GM12874 (cell line): ENCODE data around the gene SLCO2B1.

Experiments
- CTCF ChIP-seq: IDR thresholded peaks from 2 replicates; pipeline ENCODE4 v1.5.1; 2011; ENCODE audit warnings: low read depth, mild to moderate bottlenecking, control low read depth, low read length, moderate library complexity; ENCODE audit not compliant: insufficient read depth

Gene SLCO2B1

GRCh38 chr11:75150879-75151278 is at the start of gene SLCO2B1:
Gene SLCO2B1, plus strand, starts transcription at chr11:75151107. Its CDS starts 275 bp downstream, at chr11:75151382.
- TF ChIP-seq CTCF, result no peak

- no peak for TF ChIP-seq CTCF
These were observed 49.3 kb upstream of the SLCO2B1 start for GRCh38 chr11:75101424-75102128.

- no peak for TF ChIP-seq CTCF
These were observed 47.4 kb upstream of the SLCO2B1 start for GRCh38 chr11:75103380-75104026.

- TF ChIP-seq CTCF, result no peak
These were observed 45.4 kb upstream of the SLCO2B1 start for GRCh38 chr11:75105462-75105925.

GRCh38 chr11:75107187-75107586 is 43.7 kb upstream of the SLCO2B1 start:
- no peak for TF ChIP-seq CTCF

- no peak for TF ChIP-seq CTCF
These were observed 38.7 kb upstream of the SLCO2B1 start for GRCh38 chr11:75112200-75112599.

- TF ChIP-seq CTCF, result no peak
These were observed 37.9 kb upstream of the SLCO2B1 start for GRCh38 chr11:75113030-75113429.
